Epithelial cell of prostate (primary cell): ENCODE data around the gene NFIA.

Source experiments
- DNase-seq: peaks from one replicate; pipeline ENCODE4 v3.0.0-alpha.2; 2011; ENCODE audit warnings: low read depth, low spot score
- H3K27ac ChIP-seq: fragments of 450-650 bp; 2 replicates; pipeline ENCODE4 v1.5.1; 2017; ENCODE audit warnings: mild to moderate bottlenecking

The NFIA gene

GRCh38 chr1:61397935-61398334 is 315.6 kb downstream of the NFIA start:
- DNase-seq, result no peak
- H3K27ac ChIP-seq, result no peak overlapping the region

- DNase-seq, result no peak
- no peak overlapping the region for H3K27ac ChIP-seq
Measured at GRCh38 chr1:61399199-61399598, 316.8 kb downstream of the NFIA start.

GRCh38 chr1:61400131-61400770 is 317.9 kb downstream of the NFIA start:
- H3K27ac ChIP-seq, result no peak overlapping the region
- DNase-seq, result no peak

GRCh38 chr1:61400997-61401396 is 318.6 kb downstream of the NFIA start:
- DNase-seq, result no peak
- no peak overlapping the region for H3K27ac ChIP-seq

GRCh38 chr1:61403679-61404596 is 321.6 kb downstream of the NFIA start:
- no peak for DNase-seq
- H3K27ac ChIP-seq, result no peak overlapping the region

GRCh38 chr1:61404597-61405376 is 322.4 kb downstream of the NFIA start:
- H3K27ac ChIP-seq, result no peak overlapping the region
- no peak for DNase-seq

GRCh38 chr1:61406467-61406866 is 324.1 kb downstream of the NFIA start:
- no peak overlapping the region for H3K27ac ChIP-seq
- no peak for DNase-seq

- H3K27ac ChIP-seq, result no peak overlapping the region
- DNase-seq, result no peak
Measured at GRCh38 chr1:61412601-61413000, 330.2 kb downstream of the NFIA start.

GRCh38 chr1:61419196-61419595 is 336.8 kb downstream of the NFIA start:
- no peak for DNase-seq
- no peak overlapping the region for H3K27ac ChIP-seq

- no peak for DNase-seq
Measured at GRCh38 chr1:61419657-61420056, 337.3 kb downstream of the NFIA start.

GRCh38 chr1:61420243-61420642 is 337.9 kb downstream of the NFIA start:
- H3K27ac ChIP-seq, result no peak overlapping the region
- no peak for DNase-seq

More at GRCh38 chr1:61419657-61420056, 337.3 kb downstream of the NFIA start:
- H3K27ac ChIP-seq, result no peak overlapping the region

GRCh38 chr1:61420909-61421835 is 338.8 kb downstream of the NFIA start:
- no peak for DNase-seq
- no peak overlapping the region for H3K27ac ChIP-seq

GRCh38 chr1:61423643-61424042 is 341.3 kb downstream of the NFIA start:
- no peak for DNase-seq
- H3K27ac ChIP-seq, result peak overlapping the region; percentile 45

GRCh38 chr1:61424382-61424781 is 342.0 kb downstream of the NFIA start:
- peak overlapping the region; percentile 45 for H3K27ac ChIP-seq
- DNase-seq, result peak; percentile 45

- no peak for DNase-seq
Measured at GRCh38 chr1:61425040-61425439, 342.7 kb downstream of the NFIA start.

GRCh38 chr1:61426254-61426653 is 343.9 kb downstream of the NFIA start:
- no peak overlapping the region for H3K27ac ChIP-seq
- DNase-seq, result no peak

More at GRCh38 chr1:61425040-61425439, 342.7 kb downstream of the NFIA start:
- H3K27ac ChIP-seq, result peak overlapping the region; percentile 45

GRCh38 chr1:61426885-61427284 is 344.5 kb downstream of the NFIA start:
- no peak for DNase-seq
- no peak overlapping the region for H3K27ac ChIP-seq

- H3K27ac ChIP-seq, result no peak overlapping the region
- DNase-seq, result no peak
Measured at GRCh38 chr1:61427510-61427909, 345.1 kb downstream of the NFIA start.

- H3K27ac ChIP-seq, result no peak overlapping the region
- DNase-seq, result no peak
Measured at GRCh38 chr1:61428146-61428545, 345.8 kb downstream of the NFIA start.
